Natural killer cell (primary cell): ENCODE measurements around the gene FBN3. TPM values are rescaled to one million over a fixed set of nuclear protein-coding genes. Genes with fewer than 3 reads are reported as not detected.
A peak's percentile ranks its signal among the peaks of the same experiment; 100 is the strongest.

Experiments
- ATAC-seq, 3 donors: fragments of 150-1000 bp in 2 of 3; fragments of 200-7000 bp in 1 of 3; cut with Tn5 transposase; 1 replicate in 1 of 3; 2 replicates in 2 of 3; pipeline ENCODE4 v1.10.0; 2021; ENCODE audit warnings: mild to moderate bottlenecking in 2 of 3, moderate library complexity in 2 of 3
- DNase-seq, 2 donors: peaks; one replicate each; pipeline versions ENCODE4 v3.0.0 to v3.0.0-alpha.2; 2013 to 2021; ENCODE audit warnings: mixed read lengths in 1 of 2
- H3K27ac ChIP-seq: one replicate; pipeline ENCODE4 v1.5.1; 2013; ENCODE audit warnings: mild to moderate bottlenecking, low read length
- H3K27me3 ChIP-seq: one replicate; pipeline ENCODE4 v1.6.1; 2013; ENCODE audit warnings: low read length; ENCODE audit not compliant: control insufficient read depth, insufficient read depth
- H3K36me3 ChIP-seq: one replicate; pipeline ENCODE4 v1.6.1; 2013; ENCODE audit warnings: low read length; ENCODE audit not compliant: control insufficient read depth, insufficient read depth
- H3K4me1 ChIP-seq: one replicate; pipeline ENCODE4 v1.6.1; 2013; ENCODE audit warnings: low read length; ENCODE audit not compliant: control insufficient read depth, insufficient read depth
- H3K4me3 ChIP-seq: one replicate; pipeline ENCODE4 v1.5.1; 2013; ENCODE audit warnings: low read length
- H3K9me3 ChIP-seq: one replicate; pipeline ENCODE4 v1.6.1; 2013; ENCODE audit warnings: low read length; ENCODE audit not compliant: control insufficient read depth, insufficient read depth
- H3K27ac Mint-ChIP-seq, 2 donors: one replicate each; pipeline ENCODE4 v1.8.0; 2022; ENCODE audit warnings: mild to moderate bottlenecking in 2 of 2, mixed read lengths in 2 of 2, moderate library complexity in 1 of 2
- H3K27me3 Mint-ChIP-seq, 2 donors: one replicate each; pipeline ENCODE4 v1.8.0; 2022; ENCODE audit warnings: low read depth in 2 of 2, mixed read lengths in 2 of 2
- H3K36me3 Mint-ChIP-seq: one replicate; pipeline ENCODE4 v1.8.0; 2022; ENCODE audit warnings: mixed read lengths
- H3K4me1 Mint-ChIP-seq, 2 donors: one replicate each; pipeline ENCODE4 v1.8.0; 2022; ENCODE audit warnings: mixed read lengths in 2 of 2
- H3K4me3 Mint-ChIP-seq: one replicate; pipeline ENCODE4 v1.8.0; 2022; ENCODE audit warnings: mild to moderate bottlenecking, moderate library complexity, mixed read lengths
- H3K9me3 Mint-ChIP-seq, 2 donors: one replicate each; pipeline ENCODE4 v1.8.0; 2022; ENCODE audit warnings: mixed read lengths in 2 of 2
- WGBS: methylation state at CpG from one replicate; pipeline ENCODE4 v1.1.7; 2013; ENCODE audit warnings: missing lambda C conversion rate; ENCODE audit not compliant: insufficient coverage; 5-methylcytosine and 5-hydroxymethylcytosine counted together
- intact Hi-C: fragments of 100-400 bp; cut with micrococcal nuclease; formaldehyde crosslinking; loops from one replicate; pipeline ENCODE4 v1.14.2; 2022
- total RNA-seq, 4 donors: library from RNA; stranded (reverse); fragments of 120-200 nt in 1 of 4; gene quantifications; one replicate each; pipeline versions ENCODE4 v1.2.3 to v1.2.4, GENCODE V29; 2013 to 2022
- TF ChIP-seq, protein P1 (sequence below): fragments of 200-600 bp; IDR thresholded peaks from one replicate; pipeline ENCODE4 v1.8.0; 2022; ENCODE audit warnings: antibody characterized with exemption

Gene FBN3
- total RNA-seq, 3 donors from 2014 or later (not counting 1 experiment from before 2014, with no cell fraction given): 0.25 TPM; not detected in 2

- Mint-ChIP-seq H3K9me3 (no peaks in the 10 kb centered on the region), H3K27me3 (no peaks in the 10 kb centered on the region), H3K4me1 (peaks cover 6 to 9% of the 10 kb centered on the region in 2 donors), H3K27ac (peak overlapping the region in 1 of 2 donors; percentile 94), H3K4me3 (no peak overlapping the region), H3K36me3 (no peaks in the 10 kb centered on the region)
- Histone ChIP-seq H3K4me3 (no peak overlapping the region), H3K9me3 (no peaks in the 10 kb centered on the region), H3K27ac (no peak overlapping the region), H3K27me3 (no peaks in the 10 kb centered on the region), H3K4me1 (peaks cover 22% of the 10 kb centered on the region), H3K36me3 (no peaks in the 10 kb centered on the region)
- intact Hi-C loops: no loop called here
- ATAC-seq: no peak
- TF ChIP-seq, protein P1, sequence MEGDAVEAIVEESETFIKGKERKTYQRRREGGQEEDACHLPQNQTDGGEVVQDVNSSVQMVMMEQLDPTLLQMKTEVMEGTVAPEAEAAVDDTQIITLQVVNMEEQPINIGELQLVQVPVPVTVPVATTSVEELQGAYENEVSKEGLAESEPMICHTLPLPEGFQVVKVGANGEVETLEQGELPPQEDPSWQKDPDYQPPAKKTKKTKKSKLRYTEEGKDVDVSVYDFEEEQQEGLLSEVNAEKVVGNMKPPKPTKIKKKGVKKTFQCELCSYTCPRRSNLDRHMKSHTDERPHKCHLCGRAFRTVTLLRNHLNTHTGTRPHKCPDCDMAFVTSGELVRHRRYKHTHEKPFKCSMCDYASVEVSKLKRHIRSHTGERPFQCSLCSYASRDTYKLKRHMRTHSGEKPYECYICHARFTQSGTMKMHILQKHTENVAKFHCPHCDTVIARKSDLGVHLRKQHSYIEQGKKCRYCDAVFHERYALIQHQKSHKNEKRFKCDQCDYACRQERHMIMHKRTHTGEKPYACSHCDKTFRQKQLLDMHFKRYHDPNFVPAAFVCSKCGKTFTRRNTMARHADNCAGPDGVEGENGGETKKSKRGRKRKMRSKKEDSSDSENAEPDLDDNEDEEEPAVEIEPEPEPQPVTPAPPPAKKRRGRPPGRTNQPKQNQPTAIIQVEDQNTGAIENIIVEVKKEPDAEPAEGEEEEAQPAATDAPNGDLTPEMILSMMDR: no peak
- 80% methylated on average over 6 of the region's 6 CpGs for WGBS
- DNase-seq: no peak
Measured at GRCh38 chr19:8180018-8180417, 30.6 kb upstream of the FBN3 start.

DNA sequence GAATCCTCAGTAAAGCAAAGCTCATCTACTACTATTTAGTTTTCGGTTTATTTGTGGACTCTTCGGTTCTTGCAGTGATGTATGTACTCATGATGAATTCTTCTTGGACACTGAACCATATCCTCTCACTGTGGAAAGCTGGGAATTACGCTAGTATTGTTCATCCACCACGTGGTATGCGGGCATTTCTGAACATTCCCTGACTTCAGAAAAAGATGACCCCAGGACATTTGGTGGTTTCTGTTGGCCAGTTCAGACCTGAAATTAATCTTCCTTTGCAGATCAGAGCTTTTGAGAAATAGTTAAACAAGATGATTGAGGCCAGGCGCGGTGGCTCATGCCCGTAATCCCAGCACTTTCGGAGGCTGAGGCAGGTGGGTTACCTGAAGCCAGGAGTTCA lies 25.3 kb upstream of the FBN3 start:
- Mint-ChIP-seq H3K4me1 (no peaks in the 10 kb centered on the region), H3K36me3 (no peaks in the 10 kb centered on the region), H3K9me3 (no peaks in the 10 kb centered on the region), H3K27ac (no peak overlapping the region), H3K27me3 (no peaks in the 10 kb centered on the region), H3K4me3 (no peak overlapping the region)
- intact Hi-C loops: no loop called here
- Histone ChIP-seq H3K27me3 (no peaks in the 10 kb centered on the region), H3K4me1 (no peaks in the 10 kb centered on the region), H3K4me3 (no peak overlapping the region), H3K9me3 (no peaks in the 10 kb centered on the region), H3K36me3 (no peaks in the 10 kb centered on the region), H3K27ac (no peak overlapping the region)
- TF ChIP-seq, protein P1: no peak
- ATAC-seq (no peak), DNase-seq (no peak)
- WGBS: 89% methylated on average over 9 of the region's 9 CpGs

GRCh38 chr19:8168537-8168936 lies 19.1 kb upstream of the FBN3 start:
- no peak overlapping the region for H3K4me3 Mint-ChIP-seq
- DNase-seq (no peak), ATAC-seq (no peak)
- no peaks in the 10 kb centered on the region for H3K9me3 Mint-ChIP-seq
- no peak overlapping the region for H3K4me3 ChIP-seq
- no peaks in the 10 kb centered on the region for H3K9me3 ChIP-seq
- no peaks in the 10 kb centered on the region for H3K27me3 Mint-ChIP-seq
- H3K27me3 ChIP-seq: no peaks in the 10 kb centered on the region
- no peaks in the 10 kb centered on the region for H3K36me3 Mint-ChIP-seq
- intact Hi-C loops: no loop called here
- H3K36me3 ChIP-seq: no peaks in the 10 kb centered on the region
- H3K27ac ChIP-seq: no peak overlapping the region
- H3K27ac Mint-ChIP-seq: no peak overlapping the region
- TF ChIP-seq, protein P1: no peak
- no peaks in the 10 kb centered on the region for H3K4me1 Mint-ChIP-seq
- H3K4me1 ChIP-seq: no peaks in the 10 kb centered on the region
- whole genome bisulfite sequencing: 93% methylated on average over 7 of the region's 7 CpGs

DNA sequence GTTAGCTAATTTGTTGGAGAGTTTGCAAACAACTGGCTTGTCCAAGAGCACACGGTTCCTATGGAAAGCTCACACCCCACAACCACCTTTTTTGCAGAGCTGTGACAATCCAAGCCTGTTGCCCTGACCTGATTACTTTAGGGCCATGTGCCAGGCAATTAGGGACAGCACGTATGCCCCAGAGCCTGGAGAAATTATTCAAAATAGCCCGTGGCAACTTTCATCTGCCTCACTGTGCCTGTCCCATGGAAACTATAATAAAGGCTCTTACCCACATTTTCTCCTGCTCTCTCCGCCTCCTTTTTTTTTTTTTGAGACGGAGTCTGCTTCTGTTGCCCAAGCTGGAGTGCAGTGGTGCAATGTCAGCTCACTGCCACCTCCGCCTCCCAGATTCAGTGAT lies 18.6 kb upstream of the FBN3 start:
- Histone ChIP-seq H3K4me3 (no peak overlapping the region), H3K4me1 (no peaks in the 10 kb centered on the region), H3K27me3 (no peaks in the 10 kb centered on the region), H3K9me3 (no peaks in the 10 kb centered on the region), H3K27ac (no peak overlapping the region), H3K36me3 (no peaks in the 10 kb centered on the region)
- ATAC-seq (no peak), DNase-seq (no peak)
- Mint-ChIP-seq H3K9me3 (no peaks in the 10 kb centered on the region), H3K27me3 (no peaks in the 10 kb centered on the region), H3K4me1 (no peaks in the 10 kb centered on the region), H3K4me3 (no peak overlapping the region), H3K27ac (no peak overlapping the region), H3K36me3 (no peaks in the 10 kb centered on the region)
- intact Hi-C loops: no loop called here
- TF ChIP-seq, protein P1: no peak
- WGBS: 86% methylated on average over 6 of the region's 6 CpGs
